A549 treated with GW870086 at 1 μM for 4 hours (cell line): Measurements from ENCODE around the gene ANXA6. TPM values are rescaled to one million over a fixed set of nuclear protein-coding genes. Genes with fewer than 3 reads are reported as not detected.

Experiments
- total RNA-seq: library from RNA; stranded (reverse); fragments of 200-300 nt; extraction: Qiagen RNA extraction; gene quantifications from 5 replicates; pipeline ENCODE4 v1.2.3, GENCODE V29; 2022; ENCODE audit warnings: low read depth

ANXA6 gene
- total RNA-seq: 40.7 to 44.8 TPM (median 42.1 TPM) in 5 replicates

GRCh38 chr5:151157426-151158286, at the start of gene ANXA6:
Gene ANXA6 (minus strand): TSS chr5:151157779. CDS start chr5:151147901, 9,878 bp downstream.

GRCh38 chr5:151080613-151081430, 76.8 kb downstream of the ANXA6 start, which contains the start of gene TNIP1:
Gene TNIP1 (minus strand): TSS chr5:151081034. CDS start chr5:151065095, 15,939 bp downstream.

Other genes with a start within 250 kb of the ANXA6 start
- gene GPX3, start 137.2 kb downstream of the ANXA6 start, total RNA-seq: 15.4 to 22.8 TPM (median 17.9 TPM) in 5 replicates
- 139 to 162 TPM (median 151 TPM) in 5 replicates for gene TNIP1, start 76.7 kb downstream of the ANXA6 start, total RNA-seq
- 1.5 to 2.0 TPM (median 1.9 TPM) in 5 replicates for gene CCDC69, start 66.3 kb upstream of the ANXA6 start, total RNA-seq
- 14.8 to 17.5 TPM (median 17.2 TPM) in 5 replicates for gene GM2A, start 95.4 kb upstream of the ANXA6 start, total RNA-seq
- not detected in 5 replicates for gene SLC36A3, start 146.0 kb upstream of the ANXA6 start, total RNA-seq
- gene SLC36A2, start 189.8 kb upstream of the ANXA6 start, total RNA-seq: not detected in 5 replicates